Neural crest cell (in vitro differentiated cells): ENCODE results near the gene ENOX1. TPM values are rescaled to one million over a fixed set of nuclear protein-coding genes. Genes with fewer than 3 reads are reported as not detected.

Source experiments
- DNase-seq: peaks from one replicate; pipeline ENCODE4 v3.0.0; 2021; ENCODE audit warnings: low read depth, mixed read lengths, low spot score
- H3K27ac Mint-ChIP-seq: one replicate; pipeline ENCODE4 v1.8.0; 2021; ENCODE audit warnings: mild to moderate bottlenecking, mixed read lengths; ENCODE audit not compliant: unreplicated experiment
- H3K27me3 Mint-ChIP-seq: 2 replicates; pipeline ENCODE4 v1.8.0; 2021; ENCODE audit warnings: low read depth, mild to moderate bottlenecking, mixed read lengths
- H3K36me3 Mint-ChIP-seq: 2 replicates; pipeline ENCODE4 v1.8.0; 2021; ENCODE audit warnings: low read depth, mild to moderate bottlenecking, mixed read lengths
- H3K4me1 Mint-ChIP-seq: 2 replicates; pipeline ENCODE4 v1.8.0; 2021; ENCODE audit warnings: mixed read lengths
- H3K4me3 Mint-ChIP-seq: one replicate; pipeline ENCODE4 v1.8.0; 2021; ENCODE audit warnings: mild to moderate bottlenecking, mixed read lengths
- H3K9me3 Mint-ChIP-seq: 2 replicates; pipeline ENCODE4 v1.8.0; 2021; ENCODE audit warnings: mixed read lengths
- total RNA-seq: library from RNA; stranded (reverse); gene quantifications from 2 replicates; pipeline ENCODE4 v1.2.1, GENCODE V29; 2021
- TF ChIP-seq, protein P1 (sequence below): fragments of 200-600 bp; sonication (generic); conservative IDR thresholded peaks from 2 replicates; pipeline ENCODE4 v1.5.0; 2021; ENCODE audit warnings: antibody characterized with exemption, mild to moderate bottlenecking

The ENOX1 gene
- total RNA-seq, 1 donor from 2014 or later, result 3.8 TPM

DNA sequence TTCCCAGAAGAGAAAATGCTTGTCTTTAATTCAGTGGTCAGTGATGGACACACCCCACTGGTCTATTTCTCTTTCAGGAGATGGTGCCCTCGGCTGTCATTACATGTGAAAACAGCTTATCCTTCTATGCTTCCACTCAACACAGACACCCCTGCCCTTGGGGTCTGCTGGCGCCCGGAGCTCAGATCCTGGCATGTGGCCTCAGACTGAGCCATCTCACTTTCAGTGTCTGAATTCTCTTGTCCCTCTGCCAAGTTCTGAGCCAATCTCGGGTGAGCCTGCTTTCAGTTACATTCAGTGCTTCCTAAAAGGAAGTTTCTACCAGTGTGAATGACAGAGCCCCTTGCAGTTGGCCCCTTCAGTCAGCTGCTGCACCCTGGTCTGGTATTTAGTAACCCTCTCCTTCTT, 469.8 kb downstream of the ENOX1 start:
- Mint-ChIP-seq H3K27me3 (no peaks in the 10 kb centered on the region), H3K36me3 (peaks cover 4% of the 10 kb centered on the region), H3K27ac (no peak overlapping the region), H3K4me1 (peaks cover 23% of the 10 kb centered on the region), H3K4me3 (no peak overlapping the region), H3K9me3 (no peaks in the 10 kb centered on the region)
- no peak for DNase-seq
- TF ChIP-seq, protein P1, sequence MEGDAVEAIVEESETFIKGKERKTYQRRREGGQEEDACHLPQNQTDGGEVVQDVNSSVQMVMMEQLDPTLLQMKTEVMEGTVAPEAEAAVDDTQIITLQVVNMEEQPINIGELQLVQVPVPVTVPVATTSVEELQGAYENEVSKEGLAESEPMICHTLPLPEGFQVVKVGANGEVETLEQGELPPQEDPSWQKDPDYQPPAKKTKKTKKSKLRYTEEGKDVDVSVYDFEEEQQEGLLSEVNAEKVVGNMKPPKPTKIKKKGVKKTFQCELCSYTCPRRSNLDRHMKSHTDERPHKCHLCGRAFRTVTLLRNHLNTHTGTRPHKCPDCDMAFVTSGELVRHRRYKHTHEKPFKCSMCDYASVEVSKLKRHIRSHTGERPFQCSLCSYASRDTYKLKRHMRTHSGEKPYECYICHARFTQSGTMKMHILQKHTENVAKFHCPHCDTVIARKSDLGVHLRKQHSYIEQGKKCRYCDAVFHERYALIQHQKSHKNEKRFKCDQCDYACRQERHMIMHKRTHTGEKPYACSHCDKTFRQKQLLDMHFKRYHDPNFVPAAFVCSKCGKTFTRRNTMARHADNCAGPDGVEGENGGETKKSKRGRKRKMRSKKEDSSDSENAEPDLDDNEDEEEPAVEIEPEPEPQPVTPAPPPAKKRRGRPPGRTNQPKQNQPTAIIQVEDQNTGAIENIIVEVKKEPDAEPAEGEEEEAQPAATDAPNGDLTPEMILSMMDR, result no peak

DNA sequence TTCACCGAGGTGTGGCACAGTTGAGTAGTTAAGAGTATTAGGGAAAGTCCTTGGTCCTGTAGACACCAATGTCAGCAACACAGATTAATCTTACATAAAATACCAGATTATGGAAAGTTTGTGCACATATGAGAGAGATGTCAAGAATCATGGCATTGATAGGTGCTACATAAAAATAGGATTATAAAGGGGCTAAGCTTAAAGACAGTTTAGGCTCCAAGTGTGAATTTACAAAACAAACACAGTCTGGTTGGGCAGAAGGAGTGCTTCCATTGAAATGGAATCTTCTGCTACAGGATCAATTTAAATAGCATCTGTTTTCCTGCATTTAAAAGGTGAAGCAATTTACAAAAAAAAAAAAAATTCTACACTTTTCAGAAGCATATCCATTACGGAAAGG, 470.5 kb downstream of the ENOX1 start:
- H3K27ac Mint-ChIP-seq, result no peak overlapping the region
- H3K4me1 Mint-ChIP-seq, result peaks cover 23% of the 10 kb centered on the region
- DNase-seq, result no peak
- TF ChIP-seq, protein P1, result no peak
- no peaks in the 10 kb centered on the region for H3K9me3 Mint-ChIP-seq
- H3K36me3 Mint-ChIP-seq, result peaks cover 4% of the 10 kb centered on the region
- H3K4me3 Mint-ChIP-seq, result no peak overlapping the region
- no peaks in the 10 kb centered on the region for H3K27me3 Mint-ChIP-seq

DNA sequence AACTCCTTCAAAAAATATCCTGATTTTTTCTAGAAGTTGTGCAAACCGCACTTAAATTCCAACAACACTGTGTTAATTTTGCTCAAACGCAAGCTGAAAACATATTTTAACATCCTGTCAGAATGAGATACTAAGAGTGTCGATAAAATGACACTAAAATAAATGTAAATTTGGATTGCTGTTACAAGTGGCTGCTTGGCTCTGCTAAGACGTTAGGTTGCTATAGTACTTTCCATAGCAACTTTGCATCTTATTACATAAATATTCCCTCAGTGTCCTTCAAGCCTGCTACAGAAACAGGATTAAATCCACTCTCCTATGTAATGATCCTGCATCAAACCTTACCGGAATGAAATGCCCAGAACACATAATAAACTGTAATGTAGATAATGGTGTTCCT, 471.2 kb downstream of the ENOX1 start:
- H3K27ac Mint-ChIP-seq, result no peak overlapping the region
- H3K4me1 Mint-ChIP-seq, result peaks cover 23% of the 10 kb centered on the region
- H3K27me3 Mint-ChIP-seq, result no peaks in the 10 kb centered on the region
- TF ChIP-seq, protein P1, result no peak
- H3K9me3 Mint-ChIP-seq, result no peaks in the 10 kb centered on the region
- H3K4me3 Mint-ChIP-seq, result no peak overlapping the region
- no peak for DNase-seq
- H3K36me3 Mint-ChIP-seq, result peaks cover 4% of the 10 kb centered on the region

DNA sequence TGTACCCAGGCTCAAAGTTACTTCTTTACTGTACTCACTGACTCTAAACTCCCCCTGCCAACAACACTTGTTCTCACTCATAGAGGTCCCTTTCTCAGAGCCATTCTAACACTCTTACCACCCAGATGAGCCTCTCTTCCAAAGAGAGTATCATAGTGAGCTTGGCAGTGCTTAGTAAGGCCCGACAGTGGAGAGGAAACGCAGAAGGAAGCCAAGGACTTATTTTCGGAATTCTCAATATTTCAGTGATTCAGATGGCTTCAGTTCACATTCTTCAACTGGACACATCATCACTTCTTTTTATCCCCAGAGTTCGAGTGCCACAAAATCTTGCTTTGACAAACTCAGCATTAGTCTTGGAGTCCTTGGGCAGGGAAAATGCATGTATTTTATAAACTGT, 477.5 kb downstream of the ENOX1 start:
- no peak overlapping the region for H3K4me3 Mint-ChIP-seq
- no peak overlapping the region for H3K27ac Mint-ChIP-seq
- no peaks in the 10 kb centered on the region for H3K9me3 Mint-ChIP-seq
- peaks cover 8% of the 10 kb centered on the region for H3K4me1 Mint-ChIP-seq
- H3K27me3 Mint-ChIP-seq, result no peaks in the 10 kb centered on the region
- TF ChIP-seq, protein P1, result no peak
- DNase-seq, result no peak
- no peaks in the 10 kb centered on the region for H3K36me3 Mint-ChIP-seq

DNA sequence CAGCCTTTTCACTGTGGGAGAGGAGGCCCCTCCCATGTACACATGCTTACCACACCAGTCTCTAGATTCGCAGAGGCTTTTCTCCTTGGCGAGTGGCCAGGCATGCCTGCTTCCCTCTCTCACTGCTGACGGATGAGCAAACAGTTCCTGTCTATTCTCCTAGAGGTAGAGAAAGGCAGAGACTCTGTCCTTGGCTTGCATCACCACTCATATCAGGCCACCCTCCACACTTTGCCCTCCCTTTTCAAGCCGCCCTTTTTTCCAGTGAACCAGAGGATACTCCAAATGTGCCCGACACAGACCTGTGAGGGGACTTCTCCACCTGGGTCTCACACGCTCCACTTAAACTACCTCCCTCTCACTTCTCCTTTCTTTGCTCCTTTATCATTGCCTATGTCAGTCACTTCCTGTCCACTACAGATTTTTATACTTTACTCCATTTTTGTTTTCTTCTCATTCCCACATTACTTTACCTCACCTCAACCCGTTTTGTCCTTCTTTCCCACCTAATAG, 478.8 kb downstream of the ENOX1 start:
- Mint-ChIP-seq H3K36me3 (no peaks in the 10 kb centered on the region), H3K4me1 (peaks cover 12% of the 10 kb centered on the region), H3K4me3 (no peak overlapping the region), H3K27ac (peak overlapping the region; percentile 9), H3K9me3 (no peaks in the 10 kb centered on the region), H3K27me3 (no peaks in the 10 kb centered on the region)
- DNase-seq, result no peak
- TF ChIP-seq, protein P1, result no peak
